Endothelial cell of umbilical vein (primary cell): ENCODE results near the gene POLR3GL. TPM values are rescaled to one million over a fixed set of nuclear protein-coding genes. Genes with fewer than 3 reads are reported as not detected.

Source experiments
- BruUV-seq: library from RNA; stranded (reverse); fragments of 400-500 nt; replicated peaks from 2 replicates; lab custom pipeline; 2021; lab: Mats Ljungman, UMichigan
- CTCF ChIA-PET: fragments of 300-600, 350-600 bp; sonication (Branson Sonifier 250); formaldehyde crosslinking; loops from one replicate; lab custom pipeline; 2021; ENCODE audit warnings: antibody characterized with exemption, inconsistent platforms; lab: Charles Lee
- POLR2A ChIA-PET: fragments of 300-600, 350-600 bp; sonication (Branson Sonifier 250); formaldehyde crosslinking; loops from one replicate; lab custom pipeline; 2021; ENCODE audit warnings: antibody characterized with exemption, inconsistent platforms; lab: Charles Lee
- DNase-seq: peaks from one replicate; pipeline ENCODE4 v3.0.0-alpha.2; 2011; ENCODE audit warnings: low read depth, low spot score
- FAIRE-seq: peaks from 2 replicates; lab custom pipeline; 2011; peaks lifted over from hg19 to GRCh38; lab: Jason Lieb, UNC
- H2AFZ ChIP-seq: 2 replicates; pipeline ENCODE4 v1.6.0; 2012; ENCODE audit warnings: low read depth, low read length, control low read depth, inconsistent platforms
- H3K27ac ChIP-seq: 2 replicates; pipeline ENCODE4 v1.5.1; 2011; ENCODE audit warnings: low read depth, mild to moderate bottlenecking, control low read depth, low read length, moderate library complexity; ENCODE audit not compliant: insufficient read depth
- H3K27me3 ChIP-seq, 2 experiments: 2 replicates each; pipeline versions ENCODE4 v1.6.0 to v1.6.1; 2011; ENCODE audit warnings: low read length in 2 of 2, mixed read lengths in 1 of 2; ENCODE audit not compliant: control insufficient read depth in 2 of 2, insufficient read depth in 2 of 2
- H3K36me3 ChIP-seq, 2 experiments: 2 replicates in 1 of 2; 3 replicates in 1 of 2; pipeline ENCODE4 v1.5.1; 2011; ENCODE audit warnings: low read length in 2 of 2, mild to moderate bottlenecking in 1 of 2, moderate library complexity in 1 of 2; ENCODE audit not compliant: control insufficient read depth in 2 of 2, insufficient read depth in 2 of 2; ENCODE audit errors: extremely low read depth in 1 of 2
- H3K4me1 ChIP-seq: 3 replicates; pipeline ENCODE4 v1.5.1; 2011; ENCODE audit warnings: mild to moderate bottlenecking, low read length; ENCODE audit not compliant: control insufficient read depth, insufficient read depth; ENCODE audit errors: extremely low read depth
- H3K4me2 ChIP-seq: 2 replicates; pipeline ENCODE4 v1.6.1; 2011; ENCODE audit warnings: low read length, control low read depth, mixed read lengths; ENCODE audit not compliant: insufficient read depth
- H3K4me3 ChIP-seq, 3 experiments: fragments of 200-600 bp in 1 of 3; sonication (generic), shearing (Covaris generic) in 1 of 3; replicated peaks in 1 of 3; 2 replicates each; pipeline ENCODE4 v1.5.1; 2011 to 2016; ENCODE audit warnings: control low read depth in 3 of 3, low read length in 3 of 3, mild to moderate bottlenecking in 2 of 3, inconsistent platforms in 1 of 3, low read depth in 1 of 3, moderate library complexity in 1 of 3; ENCODE audit not compliant: insufficient read depth in 1 of 3
- H3K79me2 ChIP-seq: 2 replicates; pipeline ENCODE4 v1.6.0; 2012; ENCODE audit warnings: low read length, inconsistent platforms; ENCODE audit not compliant: control insufficient read depth, insufficient read depth
- H3K9ac ChIP-seq: replicated peaks from 2 replicates; pipeline ENCODE3; 2011; ENCODE audit warnings: low read length, control low read depth; ENCODE audit not compliant: insufficient read depth; ENCODE audit errors: extremely low read depth
- H3K9me1 ChIP-seq: replicated peaks from 3 replicates; pipeline ENCODE4 v1.6.0; 2011; ENCODE audit warnings: mild to moderate bottlenecking, low read length; ENCODE audit not compliant: control insufficient read depth, insufficient read depth; ENCODE audit errors: extremely low read depth
- H3K9me3 ChIP-seq: replicated peaks from 2 replicates; pipeline ENCODE4 v1.5.1; 2012; ENCODE audit warnings: low read length, inconsistent platforms; ENCODE audit not compliant: control insufficient read depth, insufficient read depth
- H4K20me1 ChIP-seq: replicated peaks from 2 replicates; pipeline ENCODE3; 2011; ENCODE audit warnings: mild to moderate bottlenecking, low read length; ENCODE audit not compliant: control insufficient read depth, insufficient read depth; ENCODE audit errors: extremely low read depth
- EZH2 ChIP-seq: IDR thresholded peaks from 2 replicates; pipeline ENCODE4 v1.6.1; 2012; ENCODE audit warnings: borderline replicate concordance, low read depth, mild to moderate bottlenecking, moderate library complexity, low read length, inconsistent platforms; ENCODE audit not compliant: severe bottlenecking
- FOS ChIP-seq: IDR thresholded peaks from 2 replicates; pipeline ENCODE4 v1.6.1; 2011; ENCODE audit warnings: mild to moderate bottlenecking, low read length, moderate library complexity, borderline replicate concordance; ENCODE audit not compliant: insufficient read depth
- GATA2 ChIP-seq: IDR thresholded peaks from 2 replicates; pipeline ENCODE4 v1.7.0; 2011; ENCODE audit warnings: low read depth, mild to moderate bottlenecking, moderate library complexity, mixed read lengths, low read length; ENCODE audit not compliant: insufficient read length, insufficient read depth
- JUN ChIP-seq: IDR thresholded peaks from 2 replicates; pipeline ENCODE4 v1.6.1; 2011; ENCODE audit warnings: borderline replicate concordance, low read depth; ENCODE audit not compliant: insufficient read length, insufficient read depth
- MYC ChIP-seq: IDR thresholded peaks from one replicate; pipeline ENCODE4 v1.6.1; 2011; ENCODE audit warnings: mild to moderate bottlenecking, low read depth, low read length
- POLR2A ChIP-seq: IDR thresholded peaks from 2 replicates; pipeline ENCODE4 v1.6.1; 2012; ENCODE audit warnings: low read depth, mild to moderate bottlenecking, control low read depth, low read length
- POLR2AphosphoS5 ChIP-seq: IDR thresholded peaks from 2 replicates; pipeline ENCODE4 v1.6.1; 2012; ENCODE audit warnings: low read depth, mild to moderate bottlenecking, control low read depth, low read length, moderate library complexity; ENCODE audit not compliant: insufficient read depth
- dilution Hi-C: fragments of 300-500 bp; cut with MboI; formaldehyde crosslinking; loops from one replicate; pipeline ENCODE4 v1.15.0; 2019; ENCODE audit warnings: low sequenced_read_pairs; ENCODE audit not compliant: extremely low pct_ligation_motif_present
- intact Hi-C: fragments of 100-400 bp; cut with micrococcal nuclease; formaldehyde crosslinking; loops from one replicate; pipeline ENCODE4 v1.10.0; 2022
- polyA plus RNA-seq, 4 experiments: library from polyadenylated mRNA; depleted of rRNA in 3 of 4; stranded (reverse) in 3 of 4; unstranded in 1 of 4; fragments of >200 nt; gene quantifications; 2 replicates each; pipeline versions ENCODE4 v1.2.1 to v1.2.3, GENCODE V29; 2011 to 2012; ENCODE audit warnings: missing spikeins in 1 of 4
- total RNA-seq: library from RNA; stranded (reverse); gene quantifications from 2 replicates; pipeline ENCODE4 v1.2.3, GENCODE V29; 2021
- TF ChIP-seq, protein P1 (sequence below), 2 donors: IDR thresholded peaks; 1 replicate in 1 of 2; 2 replicates in 1 of 2; pipeline ENCODE4 v1.5.1; 2011; ENCODE audit warnings: low read length in 2 of 2, mild to moderate bottlenecking in 2 of 2, moderate library complexity in 2 of 2, control low read depth in 1 of 2, inconsistent platforms in 1 of 2, low read depth in 1 of 2; ENCODE audit not compliant: insufficient read depth in 1 of 2; ENCODE audit errors: extremely low read depth in 1 of 2
- TF ChIP-seq, protein P2 (sequence below): IDR thresholded peaks from 2 replicates; pipeline ENCODE4 v1.6.1; 2011; ENCODE audit not compliant: insufficient read depth, insufficient read length

POLR3GL gene
- total and polyA plus RNA-seq, 2 donors (not counting 3 experiments of a cell fraction or from before 2014, with no cell fraction given) = 12.4 to 15.3 TPM

DNA sequence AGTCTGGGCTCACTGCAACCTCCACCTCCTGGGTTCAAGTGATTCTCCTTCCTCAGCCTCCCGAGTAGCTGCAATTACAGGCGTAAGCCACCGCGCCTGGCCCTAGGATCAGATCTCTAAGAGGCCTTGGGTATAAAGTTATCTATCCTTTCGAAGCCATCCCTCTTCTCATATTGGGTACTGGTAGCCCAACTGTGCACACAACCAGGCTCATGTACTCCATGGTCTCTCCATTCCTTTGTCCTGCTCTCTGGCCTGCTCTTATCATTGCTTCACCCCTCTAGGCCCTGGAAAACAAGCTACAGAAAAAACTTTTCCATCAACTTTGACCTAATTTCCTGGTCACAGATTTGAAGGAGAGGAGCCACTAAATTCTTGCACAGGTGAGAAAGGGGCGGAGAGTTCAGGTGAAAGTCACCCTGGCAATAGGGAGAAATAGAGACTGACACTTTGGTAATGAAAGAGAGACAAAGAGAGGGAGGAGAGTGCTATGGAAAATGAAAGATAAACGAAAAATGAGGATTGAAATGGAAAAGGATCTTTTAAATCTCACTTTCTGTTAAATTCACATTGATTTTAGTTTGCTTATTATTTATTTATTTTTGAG is 25.9 kb downstream of the POLR3GL start:
- POLR2A ChIA-PET = interaction anchor here (0.7 to 0.8 kb wide), 2 partner anchors 11 to 61 kb away, joined by 3 read pairs; no protein-coding TSS in a partner anchor

More for the DNA sequence above, 25.9 kb downstream of the POLR3GL start:
- Histone ChIP-seq H3K4me1 (peaks cover 9% of the 10 kb centered on the region), H3K4me3 (no peak overlapping the region), H3K4me2 (no peak overlapping the region), H3K27me3 (no peaks in the 10 kb centered on the region), H3K27ac (no peak overlapping the region), H3K9ac (no peak overlapping the region), H4K20me1 (no peaks in the 10 kb centered on the region), H2AFZ (no peak overlapping the region), H3K9me1 (no peaks in the 10 kb centered on the region), H3K79me2 (peaks cover 4% of the 10 kb centered on the region), H3K36me3 (peaks cover 2 to 16% of the 10 kb centered on the region in 2 experiments), H3K9me3 (no peaks in the 10 kb centered on the region)
- CTCF ChIA-PET = interaction anchor here (10.4 to 20.0 kb wide), 2 partner anchors 11 to 16 kb away, joined by 87 to 496 read pairs; no protein-coding TSS in a partner anchor
- no TSS peak for BruUV-seq
- DNase-seq (no peak), FAIRE-seq (no peak)
- dilution Hi-C loops (no loop called here), intact Hi-C loops (no loop called here)
- TF ChIP-seq, protein P1, sequence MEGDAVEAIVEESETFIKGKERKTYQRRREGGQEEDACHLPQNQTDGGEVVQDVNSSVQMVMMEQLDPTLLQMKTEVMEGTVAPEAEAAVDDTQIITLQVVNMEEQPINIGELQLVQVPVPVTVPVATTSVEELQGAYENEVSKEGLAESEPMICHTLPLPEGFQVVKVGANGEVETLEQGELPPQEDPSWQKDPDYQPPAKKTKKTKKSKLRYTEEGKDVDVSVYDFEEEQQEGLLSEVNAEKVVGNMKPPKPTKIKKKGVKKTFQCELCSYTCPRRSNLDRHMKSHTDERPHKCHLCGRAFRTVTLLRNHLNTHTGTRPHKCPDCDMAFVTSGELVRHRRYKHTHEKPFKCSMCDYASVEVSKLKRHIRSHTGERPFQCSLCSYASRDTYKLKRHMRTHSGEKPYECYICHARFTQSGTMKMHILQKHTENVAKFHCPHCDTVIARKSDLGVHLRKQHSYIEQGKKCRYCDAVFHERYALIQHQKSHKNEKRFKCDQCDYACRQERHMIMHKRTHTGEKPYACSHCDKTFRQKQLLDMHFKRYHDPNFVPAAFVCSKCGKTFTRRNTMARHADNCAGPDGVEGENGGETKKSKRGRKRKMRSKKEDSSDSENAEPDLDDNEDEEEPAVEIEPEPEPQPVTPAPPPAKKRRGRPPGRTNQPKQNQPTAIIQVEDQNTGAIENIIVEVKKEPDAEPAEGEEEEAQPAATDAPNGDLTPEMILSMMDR (IDR thresholded peaks at IDR 0.05; ENCODE audit: extremely low read depth in 1 of 2, insufficient read depth in 1 of 2, low read depth in 1 of 2, low read length in 2 of 2) = no peak
- TF ChIP-seq, protein P2, sequence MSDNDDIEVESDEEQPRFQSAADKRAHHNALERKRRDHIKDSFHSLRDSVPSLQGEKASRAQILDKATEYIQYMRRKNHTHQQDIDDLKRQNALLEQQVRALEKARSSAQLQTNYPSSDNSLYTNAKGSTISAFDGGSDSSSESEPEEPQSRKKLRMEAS = no peak
- TF ChIP-seq EZH2 = no peak
- TF ChIP-seq FOS = no peak
- TF ChIP-seq MYC = no peak
- no peak for TF ChIP-seq POLR2AphosphoS5
- TF ChIP-seq GATA2 = no peak
- TF ChIP-seq JUN = no peak
- TF ChIP-seq POLR2A = no peak
